ENCODE data around the gene CCDC137. TPM values are rescaled to one million over a fixed set of nuclear protein-coding genes. Genes with fewer than 3 reads are reported as not detected.
A peak's percentile ranks its signal among the peaks of the same experiment; 100 is the strongest.

Gene CCDC137
- total and polyA plus RNA-seq, 2 donors (not counting 1 experiment from before 2014, with no cell fraction given): 6.9 to 9.8 TPM

- Histone ChIP-seq H3K79me2 (ENCODE audit: control insufficient read depth, insufficient read depth, low read length) (peaks cover 29% of the 10 kb centered on the region), H3K9ac (ENCODE audit: insufficient read depth, low read length) (no peak overlapping the region), H4K20me1 (ENCODE audit: control insufficient read depth, extremely low read depth, insufficient read depth, low read length) (no peaks in the 10 kb centered on the region), H3K4me3 (replicated peaks in 1 of 4; ENCODE audit: control extremely low read depth in 1 of 4, insufficient read depth in 1 of 4, low read depth in 3 of 4, low read length in 4 of 4) (no peak overlapping the region), H3K9me3 (ENCODE audit: control insufficient read depth, insufficient read depth, low read depth, low read length) (no peaks in the 10 kb centered on the region), H3K4me2 (ENCODE audit: extremely low read depth, insufficient read depth, low read length) (no peak overlapping the region), H3K4me1 (ENCODE audit: control insufficient read depth, extremely low read depth, insufficient read depth, low read length) (peaks cover 5% of the 10 kb centered on the region), H3K27ac (ENCODE audit: insufficient read depth, low read length) (no peak overlapping the region), H2AFZ (ENCODE audit: low read length) (no peak overlapping the region), H3K36me3 (ENCODE audit: control insufficient read depth, insufficient read depth, low read length) (no peaks in the 10 kb centered on the region), H3K27me3 (ENCODE audit: control insufficient read depth, insufficient read depth, low read length) (no peaks in the 10 kb centered on the region)
- no peak for DNase-seq (ENCODE audit: low read depth in 2 of 2)
- no peak for TF ChIP-seq EZH2 (IDR thresholded peaks at IDR 0.05; ENCODE audit: low read length, missing control alignments)
- TF ChIP-seq, protein P1, sequence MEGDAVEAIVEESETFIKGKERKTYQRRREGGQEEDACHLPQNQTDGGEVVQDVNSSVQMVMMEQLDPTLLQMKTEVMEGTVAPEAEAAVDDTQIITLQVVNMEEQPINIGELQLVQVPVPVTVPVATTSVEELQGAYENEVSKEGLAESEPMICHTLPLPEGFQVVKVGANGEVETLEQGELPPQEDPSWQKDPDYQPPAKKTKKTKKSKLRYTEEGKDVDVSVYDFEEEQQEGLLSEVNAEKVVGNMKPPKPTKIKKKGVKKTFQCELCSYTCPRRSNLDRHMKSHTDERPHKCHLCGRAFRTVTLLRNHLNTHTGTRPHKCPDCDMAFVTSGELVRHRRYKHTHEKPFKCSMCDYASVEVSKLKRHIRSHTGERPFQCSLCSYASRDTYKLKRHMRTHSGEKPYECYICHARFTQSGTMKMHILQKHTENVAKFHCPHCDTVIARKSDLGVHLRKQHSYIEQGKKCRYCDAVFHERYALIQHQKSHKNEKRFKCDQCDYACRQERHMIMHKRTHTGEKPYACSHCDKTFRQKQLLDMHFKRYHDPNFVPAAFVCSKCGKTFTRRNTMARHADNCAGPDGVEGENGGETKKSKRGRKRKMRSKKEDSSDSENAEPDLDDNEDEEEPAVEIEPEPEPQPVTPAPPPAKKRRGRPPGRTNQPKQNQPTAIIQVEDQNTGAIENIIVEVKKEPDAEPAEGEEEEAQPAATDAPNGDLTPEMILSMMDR (conservative IDR thresholded peaks at IDR 0.05 in 1 of 2, IDR thresholded peaks at IDR 0.05 in 1 of 2; ENCODE audit: low read depth in 1 of 2, low read length in 2 of 2): no peak
Measured at GRCh38 chr17:81638683-81639082, 27.9 kb upstream of the CCDC137 start.

DNA sequence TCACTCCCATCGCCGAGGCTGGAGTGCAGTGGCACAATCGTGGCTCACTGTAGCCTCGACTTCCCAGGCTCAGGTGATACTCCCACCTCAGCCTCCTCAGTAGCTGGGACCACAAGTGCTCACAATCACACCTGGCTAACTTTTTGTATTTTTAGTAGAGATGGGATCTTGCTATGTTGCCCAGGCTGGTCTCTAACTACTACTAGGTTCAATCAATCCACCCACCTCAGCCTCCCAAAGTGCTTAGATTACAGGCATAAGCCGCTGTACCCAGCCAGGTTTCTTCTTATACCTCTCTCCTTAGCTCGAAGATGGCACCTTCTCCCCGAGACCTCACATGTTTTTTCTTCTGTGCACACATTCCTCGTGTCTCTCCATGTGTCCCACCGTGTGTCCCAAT lies 26.5 kb upstream of the CCDC137 start:
- H3K4me2 ChIP-seq (ENCODE audit: extremely low read depth, insufficient read depth, low read length): no peak overlapping the region
- no peaks in the 10 kb centered on the region for H4K20me1 ChIP-seq (ENCODE audit: control insufficient read depth, extremely low read depth, insufficient read depth, low read length)
- TF ChIP-seq, protein P1 (conservative IDR thresholded peaks at IDR 0.05 in 1 of 2, IDR thresholded peaks at IDR 0.05 in 1 of 2; ENCODE audit: low read depth in 1 of 2, low read length in 2 of 2): no peak
- TF ChIP-seq EZH2 (IDR thresholded peaks at IDR 0.05; ENCODE audit: low read length, missing control alignments): no peak
- H2AFZ ChIP-seq (ENCODE audit: low read length): no peak overlapping the region
- no peaks in the 10 kb centered on the region for H3K27me3 ChIP-seq (ENCODE audit: control insufficient read depth, insufficient read depth, low read length)
- peaks cover 18% of the 10 kb centered on the region for H3K79me2 ChIP-seq (ENCODE audit: control insufficient read depth, insufficient read depth, low read length)
- H3K27ac ChIP-seq (ENCODE audit: insufficient read depth, low read length): no peak overlapping the region
- H3K4me3 ChIP-seq (replicated peaks in 1 of 4; ENCODE audit: control extremely low read depth in 1 of 4, insufficient read depth in 1 of 4, low read depth in 3 of 4, low read length in 4 of 4): no peak overlapping the region
- no peak for DNase-seq (ENCODE audit: low read depth in 2 of 2)
- peaks cover 5% of the 10 kb centered on the region for H3K4me1 ChIP-seq (ENCODE audit: control insufficient read depth, extremely low read depth, insufficient read depth, low read length)
- H3K9me3 ChIP-seq (ENCODE audit: control insufficient read depth, insufficient read depth, low read depth, low read length): no peaks in the 10 kb centered on the region
- H3K9ac ChIP-seq (ENCODE audit: insufficient read depth, low read length): no peak overlapping the region
- no peaks in the 10 kb centered on the region for H3K36me3 ChIP-seq (ENCODE audit: control insufficient read depth, insufficient read depth, low read length)

DNA sequence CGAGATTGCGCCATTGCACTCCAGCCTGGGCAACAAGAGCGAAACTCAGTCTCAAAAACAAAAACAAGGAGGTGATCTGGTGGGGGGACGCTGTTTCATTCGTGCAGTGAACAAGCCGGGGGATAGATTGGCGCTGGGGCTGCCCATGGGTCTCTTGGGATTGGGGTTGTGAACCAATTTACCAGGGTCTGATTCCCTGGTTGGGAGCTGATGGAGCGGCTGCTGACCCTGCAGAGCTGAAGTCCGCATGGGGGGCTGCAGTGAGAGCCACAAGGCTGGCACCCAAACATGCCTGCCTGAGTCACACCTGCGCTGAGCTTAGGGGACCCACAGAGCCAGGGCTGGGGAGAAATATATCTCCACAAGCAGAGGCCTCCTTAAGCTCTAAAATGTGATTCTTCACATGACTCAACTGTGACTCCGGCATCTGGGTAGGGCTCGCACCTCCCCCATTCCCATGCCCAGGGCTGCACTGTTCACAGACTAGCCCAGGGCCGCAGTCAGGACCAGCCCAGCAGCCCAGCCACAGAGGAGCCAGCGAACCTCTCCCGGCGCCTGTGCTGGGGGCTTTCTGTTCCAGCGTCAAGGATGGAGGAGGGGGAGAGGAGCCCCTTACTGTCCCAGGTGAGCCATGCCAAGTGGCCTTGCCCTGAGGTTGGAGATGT lies 24.6 kb upstream of the CCDC137 start:
- Histone ChIP-seq H3K4me3 (replicated peaks in 1 of 4; ENCODE audit: control extremely low read depth in 1 of 4, insufficient read depth in 1 of 4, low read depth in 3 of 4, low read length in 4 of 4) (no peak overlapping the region), H3K9me3 (ENCODE audit: control insufficient read depth, insufficient read depth, low read depth, low read length) (no peaks in the 10 kb centered on the region), H3K4me2 (ENCODE audit: extremely low read depth, insufficient read depth, low read length) (no peak overlapping the region), H3K27me3 (ENCODE audit: control insufficient read depth, insufficient read depth, low read length) (peaks cover 3% of the 10 kb centered on the region), H3K27ac (ENCODE audit: insufficient read depth, low read length) (no peak overlapping the region), H2AFZ (ENCODE audit: low read length) (no peak overlapping the region), H4K20me1 (ENCODE audit: control insufficient read depth, extremely low read depth, insufficient read depth, low read length) (no peaks in the 10 kb centered on the region), H3K79me2 (ENCODE audit: control insufficient read depth, insufficient read depth, low read length) (no peaks in the 10 kb centered on the region), H3K36me3 (ENCODE audit: control insufficient read depth, insufficient read depth, low read length) (no peaks in the 10 kb centered on the region), H3K9ac (ENCODE audit: insufficient read depth, low read length) (no peak overlapping the region), H3K4me1 (ENCODE audit: control insufficient read depth, extremely low read depth, insufficient read depth, low read length) (peaks cover 2% of the 10 kb centered on the region)
- TF ChIP-seq, protein P1 (conservative IDR thresholded peaks at IDR 0.05 in 1 of 2, IDR thresholded peaks at IDR 0.05 in 1 of 2; ENCODE audit: low read depth in 1 of 2, low read length in 2 of 2): no peak
- no peak for TF ChIP-seq EZH2 (IDR thresholded peaks at IDR 0.05; ENCODE audit: low read length, missing control alignments)
- DNase-seq (ENCODE audit: low read depth in 2 of 2): peak; percentile 39 to 75
